SK-N-MC (cell line): ENCODE results near the gene PTPRG.

Source experiments
- DNase-seq: peaks from one replicate; pipeline ENCODE4 v3.0.0-alpha.2; 2011; ENCODE audit warnings: low read depth, low spot score
- H3K27ac ChIP-seq: fragments of 200-600 bp; sonication (generic); 2 replicates; pipeline ENCODE4 v1.5.1; 2016; ENCODE audit warnings: mixed run types
- H3K36me3 ChIP-seq: fragments of 200-600 bp; sonication (generic); 2 replicates; pipeline ENCODE4 v1.6.1; 2017; ENCODE audit warnings: antibody characterized with exemption, low read length, mixed read lengths; ENCODE audit not compliant: insufficient read depth
- H3K4me3 ChIP-seq: fragments of 200-600 bp; sonication (generic); 2 replicates; pipeline ENCODE4 v1.5.1; 2016
- H3K9ac ChIP-seq: fragments of 200-600 bp; sonication (generic); 2 replicates; pipeline ENCODE4 v1.8.0; 2017; ENCODE audit warnings: mixed run types, mixed read lengths; ENCODE audit not compliant: insufficient read length
- H3K9me3 ChIP-seq: fragments of 200-600 bp; sonication (generic); 2 replicates; pipeline ENCODE4 v1.6.1; 2017; ENCODE audit warnings: low read depth, mild to moderate bottlenecking, antibody characterized with exemption, low read length, moderate library complexity, mixed read lengths
- EZH2 ChIP-seq: fragments of 200-600 bp; sonication (generic); IDR thresholded peaks from one replicate; pipeline ENCODE4 v1.6.1; 2017; ENCODE audit warnings: antibody characterized with exemption
- FOXP2 ChIP-seq: optimal IDR thresholded peaks from 2 replicates; pipeline ENCODE3; 2011; ENCODE audit warnings: mild to moderate bottlenecking, moderate library complexity; ENCODE audit not compliant: insufficient read depth; ENCODE audit errors: extremely low read length, control extremely low read depth
- POLR2AphosphoS5 ChIP-seq: IDR thresholded peaks from 2 replicates; pipeline ENCODE4 v1.6.1; 2012; ENCODE audit warnings: mild to moderate bottlenecking, low read depth, low read length, borderline replicate concordance

Gene PTPRG

GRCh38 chr3:61561374-61562041 is at the start of gene PTPRG:
Gene PTPRG, plus strand, starts transcription at chr3:61561571. Its CDS starts 717 bp downstream, at chr3:61562288.
- TF ChIP-seq EZH2: no peak
- no peak for TF ChIP-seq FOXP2
- peak; percentile 54 for TF ChIP-seq POLR2AphosphoS5
- DNase-seq: peak; percentile 77
- Histone ChIP-seq H3K9ac (peak within 1 kb of the TSS; percentile 81), H3K9me3 (no peaks in the 10 kb centered on the region), H3K27ac (peak within 1 kb of the TSS; percentile 94), H3K4me3 (peak within 1 kb of the TSS; percentile 84), H3K36me3 (no peaks in the 10 kb centered on the region)

GRCh38 chr3:61518590-61518989 is 42.8 kb upstream of the PTPRG start:
- Histone ChIP-seq H3K4me3 (no peak overlapping the region), H3K36me3 (no peaks in the 10 kb centered on the region), H3K9me3 (no peaks in the 10 kb centered on the region), H3K27ac (no peak overlapping the region), H3K9ac (no peak overlapping the region)
- no peak for TF ChIP-seq POLR2AphosphoS5
- no peak for TF ChIP-seq FOXP2
- TF ChIP-seq EZH2: no peak
- DNase-seq: no peak

GRCh38 chr3:61520966-61521628 is 40.3 kb upstream of the PTPRG start:
- no peak for DNase-seq

GRCh38 chr3:61522060-61522459 is 39.3 kb upstream of the PTPRG start:
- H3K4me3 ChIP-seq: no peak overlapping the region
- no peak for TF ChIP-seq EZH2
- TF ChIP-seq FOXP2: no peak
- no peak for TF ChIP-seq POLR2AphosphoS5
- no peaks in the 10 kb centered on the region for H3K9me3 ChIP-seq
- DNase-seq: no peak
- H3K36me3 ChIP-seq: no peaks in the 10 kb centered on the region
- H3K9ac ChIP-seq: no peak overlapping the region
- H3K27ac ChIP-seq: peak overlapping the region; percentile 57; the same call in 1 of the 2 replicates

More at GRCh38 chr3:61520966-61521628, 40.3 kb upstream of the PTPRG start:
- peak overlapping the region; percentile 7; the same call in 1 of the 2 replicates for H3K4me3 ChIP-seq
- H3K27ac ChIP-seq: no peak overlapping the region
- H3K9me3 ChIP-seq: no peaks in the 10 kb centered on the region
- H3K9ac ChIP-seq: no peak overlapping the region
- no peaks in the 10 kb centered on the region for H3K36me3 ChIP-seq
- TF ChIP-seq FOXP2 (no peak), EZH2 (no peak)

- Histone ChIP-seq H3K27ac (no peak overlapping the region), H3K9me3 (no peaks in the 10 kb centered on the region), H3K9ac (no peak overlapping the region), H3K36me3 (no peaks in the 10 kb centered on the region), H3K4me3 (no peak overlapping the region)
- DNase-seq: no peak
- TF ChIP-seq POLR2AphosphoS5 (no peak), EZH2 (no peak), FOXP2 (no peak)
These were observed 38.7 kb upstream of the PTPRG start for GRCh38 chr3:61522626-61523025.

GRCh38 chr3:61524933-61525332 is 36.4 kb upstream of the PTPRG start:
- H3K4me3 ChIP-seq: no peak overlapping the region
- no peak for DNase-seq
- H3K36me3 ChIP-seq: no peaks in the 10 kb centered on the region
- no peaks in the 10 kb centered on the region for H3K9me3 ChIP-seq
- no peak overlapping the region for H3K9ac ChIP-seq
- TF ChIP-seq EZH2 (no peak), FOXP2 (no peak), POLR2AphosphoS5 (no peak)
- no peak overlapping the region for H3K27ac ChIP-seq

- H3K9me3 ChIP-seq: no peaks in the 10 kb centered on the region
- TF ChIP-seq FOXP2 (no peak), POLR2AphosphoS5 (no peak), EZH2 (no peak)
- H3K27ac ChIP-seq: no peak overlapping the region
- H3K36me3 ChIP-seq: no peaks in the 10 kb centered on the region
- H3K9ac ChIP-seq: no peak overlapping the region
- H3K4me3 ChIP-seq: no peak overlapping the region
- no peak for DNase-seq
These were observed 35.1 kb upstream of the PTPRG start for GRCh38 chr3:61526308-61526707.

- no peak for DNase-seq
- Histone ChIP-seq H3K9me3 (no peaks in the 10 kb centered on the region), H3K9ac (no peak overlapping the region), H3K27ac (no peak overlapping the region), H3K36me3 (no peaks in the 10 kb centered on the region), H3K4me3 (no peak overlapping the region)
- TF ChIP-seq POLR2AphosphoS5 (no peak), EZH2 (no peak), FOXP2 (no peak)
These were observed 34.4 kb upstream of the PTPRG start for GRCh38 chr3:61527011-61527410.
